GM18511 (cell line): ENCODE data around the gene FAM131B.

Experiments used
- ATAC-seq: cut with Tn5 transposase; IDR thresholded peaks from one replicate; pipeline ENCODE4 v1.9.1; 2021; ENCODE audit warnings: mild to moderate bottlenecking, moderate library complexity; ENCODE audit not compliant: unreplicated experiment

Gene FAM131B

DNA sequence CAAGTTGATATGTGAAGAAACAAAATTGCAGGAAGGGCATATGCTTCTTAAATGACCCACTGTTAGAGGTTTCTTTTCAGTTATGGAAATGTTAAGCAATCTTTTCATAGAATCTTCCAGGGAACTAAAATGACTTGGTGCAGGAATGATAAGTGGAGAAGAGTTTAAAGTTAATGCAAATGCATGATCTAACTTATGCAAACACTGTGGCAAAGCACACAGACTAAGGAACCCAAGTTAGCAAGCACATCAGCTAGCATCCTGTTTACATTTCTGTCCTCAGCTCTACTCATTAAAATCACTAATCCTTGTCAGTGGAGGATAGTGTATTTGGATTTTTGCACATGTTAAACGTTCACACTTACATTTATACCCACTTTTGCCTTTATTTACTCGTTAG is 37.3 kb downstream of the FAM131B start:
- peak; percentile 54 for ATAC-seq

DNA sequence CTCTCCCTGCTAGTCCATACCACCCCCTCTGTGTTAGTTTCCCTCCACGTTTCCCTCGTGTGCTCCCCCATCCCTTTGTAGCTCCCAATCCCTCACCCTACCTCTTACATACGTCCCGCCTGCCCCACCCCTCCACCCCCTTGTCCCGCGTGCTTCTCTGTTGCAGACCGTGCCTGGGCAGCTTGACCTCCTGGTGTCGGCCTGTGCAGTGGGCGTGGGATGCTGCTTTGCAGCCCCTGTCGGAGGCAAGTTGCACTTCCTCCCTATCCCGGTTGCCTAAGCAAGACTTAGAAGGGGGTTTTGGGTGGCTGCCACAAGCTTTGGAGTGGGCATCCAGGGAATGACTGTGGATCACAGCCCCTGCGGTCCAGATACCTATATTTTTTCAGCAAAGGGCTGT is 38.9 kb downstream of the FAM131B start:
- no peak for ATAC-seq

DNA sequence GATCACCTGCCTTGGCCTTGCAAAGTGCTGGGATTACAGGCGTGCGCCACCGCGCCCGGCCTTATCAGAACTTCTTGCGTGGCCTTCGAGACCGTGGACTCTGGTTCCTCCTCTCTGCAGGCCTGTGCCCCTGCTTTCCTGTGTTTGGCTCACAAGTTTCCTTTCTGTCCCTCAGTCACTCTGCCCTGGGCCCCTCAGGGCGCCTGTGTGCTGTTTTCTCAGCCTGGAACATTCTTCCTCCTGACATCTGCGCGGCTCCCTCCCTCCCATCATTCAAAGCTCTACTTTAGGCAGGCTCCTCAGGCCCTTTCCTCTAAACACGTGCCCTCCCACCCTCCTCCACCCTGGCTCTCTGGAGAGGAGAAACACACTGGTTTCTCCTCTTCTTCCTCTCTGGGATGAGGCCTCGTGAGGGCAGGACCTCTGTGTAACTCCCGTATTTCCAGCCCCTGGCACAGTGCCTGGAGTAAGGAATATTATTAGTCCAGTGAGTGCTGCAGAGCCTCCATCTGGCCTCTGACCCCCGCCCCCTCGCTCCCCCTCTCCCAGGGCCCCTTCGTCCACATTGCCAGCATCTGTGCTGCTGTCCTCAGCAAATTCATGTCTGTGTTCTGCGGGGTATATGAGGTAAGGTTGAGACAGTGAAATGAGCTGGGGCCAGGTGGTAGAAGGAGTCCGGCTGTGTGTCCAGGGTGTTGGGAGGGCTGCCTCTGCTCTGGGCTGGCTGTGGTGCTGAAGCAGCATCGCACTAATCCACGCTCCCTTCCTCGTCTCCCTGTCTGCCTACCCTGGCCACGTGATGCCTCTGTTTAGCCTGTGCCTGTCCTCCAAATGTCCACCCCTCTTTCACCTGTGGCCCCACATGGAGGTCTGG is 39.5 kb downstream of the FAM131B start:
- ATAC-seq = no peak

DNA sequence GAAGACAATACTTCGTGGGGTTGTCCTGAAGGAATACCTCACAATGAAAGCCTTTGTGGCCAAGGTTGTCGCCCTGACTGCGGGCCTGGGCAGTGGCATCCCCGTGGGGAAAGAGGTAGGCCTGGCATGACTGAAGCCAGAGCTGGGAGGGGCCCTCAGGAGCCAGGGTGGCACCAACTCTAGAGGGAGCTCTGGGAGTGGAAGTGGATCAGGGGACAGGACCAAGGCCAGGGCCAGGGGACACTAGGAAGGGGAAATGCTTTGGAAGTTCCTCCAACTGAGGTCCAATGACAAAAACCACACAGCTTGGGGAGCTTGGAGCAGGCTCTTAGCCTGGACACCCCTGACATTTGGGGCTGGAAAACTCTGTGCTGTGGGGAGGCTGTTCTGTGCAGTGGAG is 40.8 kb downstream of the FAM131B start:
- no peak for ATAC-seq

DNA sequence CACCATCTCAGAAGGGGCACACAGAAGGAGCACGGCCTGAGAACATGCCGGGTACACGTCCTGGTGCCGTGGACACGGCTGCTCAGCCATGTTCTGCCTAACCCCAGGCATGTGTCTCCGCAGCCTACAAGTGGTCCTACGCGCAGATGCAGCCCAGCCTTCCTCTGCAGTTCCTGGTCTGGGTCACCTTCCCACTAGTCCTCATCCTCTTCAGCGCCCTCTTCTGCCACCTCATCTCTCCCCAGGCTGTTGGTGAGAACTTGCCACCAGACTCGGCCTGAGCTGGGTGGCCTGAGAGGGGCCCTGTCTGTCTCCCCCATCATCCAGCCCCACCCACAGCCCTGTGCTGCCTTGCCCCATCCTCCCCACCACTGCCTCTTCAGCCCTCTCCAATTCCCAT is 41.3 kb downstream of the FAM131B start:
- no peak for ATAC-seq

DNA sequence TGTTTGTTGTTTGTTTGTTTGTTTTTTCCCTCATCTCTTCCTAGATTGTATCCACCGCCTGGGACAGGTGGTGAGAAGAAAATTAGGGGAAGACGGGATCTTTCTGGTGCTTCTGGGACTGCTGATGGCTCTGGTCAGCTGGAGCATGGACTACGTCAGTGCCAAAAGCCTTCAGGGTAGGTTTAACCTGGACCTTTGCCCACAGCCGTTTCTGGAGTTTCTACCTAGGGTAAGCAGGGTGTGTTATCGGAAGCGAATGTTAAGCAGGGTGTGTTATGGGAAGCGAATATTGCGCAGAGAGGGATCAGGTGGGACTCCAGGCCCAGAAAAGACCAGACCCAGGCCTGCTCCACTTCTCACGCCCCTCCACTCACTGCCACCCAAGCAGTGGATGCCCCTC is 41.9 kb downstream of the FAM131B start:
- ATAC-seq = no peak

DNA sequence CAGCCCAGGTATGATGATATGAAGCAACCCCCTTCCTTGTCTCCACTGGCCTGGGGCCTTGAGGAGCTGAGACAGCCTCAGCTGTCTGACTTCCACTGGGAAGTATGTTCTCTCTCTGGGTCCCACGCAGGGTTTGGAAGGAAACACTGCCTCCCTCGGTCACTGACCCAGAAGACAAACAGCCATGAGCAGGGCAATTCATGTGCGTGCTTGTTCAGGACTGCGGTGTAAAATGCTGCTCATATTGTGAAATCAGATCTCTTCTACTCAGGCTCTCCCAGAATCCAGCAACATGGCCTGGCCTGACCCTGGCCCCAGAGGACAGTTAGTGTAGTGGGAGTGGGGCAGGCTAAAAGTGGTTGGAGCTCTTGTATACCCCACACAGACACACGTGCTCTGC is 43.9 kb downstream of the FAM131B start:
- no peak for ATAC-seq

DNA sequence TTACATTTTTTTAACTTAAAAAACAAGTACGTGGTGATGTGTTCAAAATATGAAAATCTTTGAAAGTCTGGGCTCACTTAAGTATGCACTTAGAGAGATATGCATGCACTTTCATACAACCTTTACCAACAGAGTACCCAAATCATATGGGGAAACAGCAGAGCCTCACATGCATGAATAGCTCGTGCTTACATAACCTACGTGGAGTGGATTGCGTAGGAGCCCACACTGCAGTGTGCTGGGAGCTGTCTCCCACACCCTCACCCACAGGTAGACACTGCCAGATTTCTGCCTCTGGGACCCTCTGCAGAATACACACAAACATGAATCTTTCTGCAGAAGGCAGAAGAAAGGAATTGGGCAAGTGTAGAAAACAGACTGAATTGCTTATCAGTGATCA is 46.0 kb downstream of the FAM131B start:
- ATAC-seq = no peak

DNA sequence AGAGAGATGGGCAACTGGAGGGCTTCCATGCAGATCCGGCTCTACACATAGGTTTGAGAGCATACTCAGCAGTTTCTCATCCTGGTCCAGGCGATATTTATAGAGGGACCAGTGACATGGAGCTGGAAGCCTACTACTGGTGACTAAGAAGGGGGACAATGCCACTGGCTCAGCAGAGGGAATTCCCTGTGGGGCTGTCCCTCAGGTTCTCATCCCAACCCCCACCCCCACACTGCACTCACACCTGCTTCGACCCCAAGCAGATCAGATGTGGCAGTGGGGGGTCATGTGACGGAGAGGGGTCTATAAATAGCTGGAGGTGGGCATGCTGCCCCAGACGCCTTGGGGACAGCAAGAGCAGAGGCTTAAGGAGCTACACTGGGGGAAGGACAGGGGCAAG is 46.7 kb downstream of the FAM131B start, which contains the start of gene CLCN1:
CLCN1 (plus strand) TSS at position 336 of the 400 bp plus-strand sequence. CDS start 102 bp downstream, outside the sequence.
- ATAC-seq = no peak

DNA sequence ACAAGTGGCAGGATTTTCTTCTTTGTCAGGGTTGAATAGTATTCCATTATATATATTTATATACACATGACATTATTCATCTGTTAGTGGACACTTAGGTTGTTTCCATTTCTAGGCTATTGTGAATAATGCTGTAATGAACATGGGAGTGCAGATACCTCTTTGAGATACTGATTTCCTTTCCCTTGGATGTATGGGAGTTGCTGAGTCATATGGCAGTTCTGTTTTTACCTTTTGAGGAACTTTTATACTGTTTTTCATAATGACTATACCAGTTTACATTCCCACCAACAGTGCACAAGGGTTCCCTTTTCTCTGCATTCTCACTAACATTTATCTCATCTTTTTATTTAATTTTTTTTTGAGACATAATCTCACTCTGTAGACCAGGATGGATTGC is 48.4 kb downstream of the FAM131B start:
- no peak for ATAC-seq

DNA sequence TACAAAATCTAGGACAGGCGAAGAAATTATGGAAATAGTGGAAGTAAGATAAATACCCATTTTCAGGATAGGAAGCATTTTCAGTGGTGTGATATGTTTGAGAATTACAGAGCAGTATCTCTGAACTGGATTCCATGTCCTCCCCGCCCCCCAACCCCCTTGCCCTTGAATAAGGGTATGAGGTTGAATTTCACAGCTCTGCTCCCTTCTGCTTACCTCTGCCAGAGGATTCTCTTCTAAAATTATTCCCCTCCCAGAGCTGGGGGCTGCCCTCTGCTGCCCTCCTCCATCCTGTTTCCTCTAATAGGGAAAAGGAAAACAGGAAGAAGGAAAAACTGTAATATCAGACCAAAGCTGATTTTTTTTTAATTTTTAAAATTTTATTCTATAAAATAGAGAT is 53.9 kb downstream of the FAM131B start:
- ATAC-seq = no peak

DNA sequence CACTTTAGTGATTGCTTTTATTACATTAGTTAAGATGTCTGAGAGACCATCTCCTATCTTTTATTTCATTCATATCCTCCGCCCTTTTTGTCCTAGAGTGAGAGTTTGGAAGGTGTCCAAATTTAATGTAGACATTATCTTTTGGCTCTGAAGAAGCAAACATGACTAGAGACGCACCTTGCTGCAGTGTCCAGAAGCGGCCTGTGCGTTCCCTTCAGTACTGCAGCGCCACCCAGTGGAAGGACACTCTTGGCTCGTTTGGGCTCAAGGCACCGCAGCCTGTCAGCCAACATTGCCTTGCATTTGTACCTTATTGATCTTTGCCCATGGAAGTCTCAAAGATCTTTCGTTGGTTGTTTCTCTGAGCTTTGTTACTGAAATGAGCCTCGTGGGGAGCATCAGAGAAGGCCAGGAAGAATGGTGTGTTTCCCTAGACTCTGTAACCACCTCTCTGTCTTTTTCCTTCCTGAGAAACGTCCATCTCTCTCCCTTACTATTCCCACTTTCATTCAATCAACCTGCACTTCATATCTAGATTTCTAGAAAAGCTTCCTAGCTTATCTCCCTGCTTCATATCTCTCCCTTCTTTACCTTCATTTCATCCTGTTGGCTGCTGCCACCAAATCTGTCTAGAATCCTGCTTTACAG is 57.0 kb downstream of the FAM131B start:
- ATAC-seq = no peak

DNA sequence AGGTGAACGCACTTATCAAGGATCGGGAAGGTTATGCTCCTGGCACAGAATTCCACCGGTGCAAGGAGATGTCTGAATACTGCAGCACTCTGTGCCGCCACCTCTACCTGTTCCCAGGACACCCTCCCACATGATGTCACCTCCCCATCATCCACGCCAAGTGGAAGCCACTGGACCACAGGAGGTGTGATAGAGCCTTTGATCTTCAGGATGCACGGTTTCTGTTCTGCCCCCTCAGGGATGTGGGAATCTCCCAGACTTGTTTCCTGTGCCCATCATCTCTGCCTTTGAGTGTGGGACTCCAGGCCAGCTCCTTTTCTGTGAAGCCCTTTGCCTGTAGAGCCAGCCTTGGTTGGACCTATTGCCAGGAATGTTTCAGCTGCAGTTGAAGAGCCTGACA is 57.6 kb downstream of the FAM131B start:
- ATAC-seq = no peak

DNA sequence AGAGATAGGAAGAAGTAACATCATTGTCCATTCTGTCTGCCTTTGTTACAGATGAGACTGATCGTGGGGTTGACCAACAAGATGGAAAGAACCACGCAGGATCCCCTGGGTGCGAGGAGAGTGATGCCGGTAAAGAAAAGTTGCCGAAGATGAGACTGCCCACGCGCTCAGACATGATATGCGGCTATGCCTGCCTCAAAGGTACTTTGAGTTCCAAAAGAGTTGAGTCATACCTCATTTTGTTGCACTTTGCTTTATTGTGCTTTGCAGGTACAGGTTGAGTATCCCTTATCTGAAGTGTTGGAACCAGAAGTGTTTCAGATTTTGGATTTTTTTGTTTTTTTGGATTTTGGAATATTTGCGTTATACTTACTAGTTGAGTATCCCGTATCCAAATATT is 58.8 kb downstream of the FAM131B start:
- ATAC-seq = no peak
